K562 (cell line): ENCODE results near the gene USP49. TPM values are rescaled to one million over a fixed set of nuclear protein-coding genes. Genes with fewer than 3 reads are reported as not detected.
A peak's percentile ranks its signal among the peaks of the same experiment; 100 is the strongest.

Source experiments
- ATF1 ChIP-seq, 2 experiments: fragments of 450-650 bp in 1 of 2; IDR thresholded peaks; 2 replicates each; pipeline ENCODE4 v1.6.1; 2016; ENCODE audit warnings: missing compliant biosample characterization in 1 of 2, missing genetic modification characterization in 1 of 2
- DMBX1 ChIP-seq: fragments of 250-450 bp; sonication (Bioruptor Pico); IDR thresholded peaks from 2 replicates; pipeline ENCODE4 v1.8.0; 2022; ENCODE audit warnings: inconsistent platforms, mild to moderate bottlenecking, moderate library complexity, borderline replicate concordance
- E2F5 ChIP-seq: sonication (generic); formaldehyde crosslinking; IDR thresholded peaks from 2 replicates; pipeline ENCODE4 v1.8.0; 2022; ENCODE audit warnings: mild to moderate bottlenecking, missing genetic modification reagents
- ESRRA ChIP-seq: fragments of 450-650 bp; IDR thresholded peaks from 2 replicates; pipeline ENCODE4 v1.6.1; 2014; ENCODE audit warnings: low read depth, mild to moderate bottlenecking, moderate library complexity, borderline replicate concordance
- ETV1 ChIP-seq: fragments of 450-650 bp; conservative IDR thresholded peaks from 2 replicates; pipeline ENCODE4 v1.6.1; 2016; ENCODE audit warnings: missing genetic modification characterization, control low read depth, low read depth, missing compliant biosample characterization
- HMGXB4 ChIP-seq: sonication (generic); formaldehyde crosslinking; IDR thresholded peaks from 2 replicates; pipeline ENCODE4 v1.8.1; 2023; ENCODE audit warnings: mild to moderate bottlenecking, missing genetic modification reagents
- JUN ChIP-seq, 2 experiments: sonication (generic) in 1 of 2; formaldehyde crosslinking in 1 of 2; IDR thresholded peaks; 2 replicates each; pipeline versions ENCODE4 v1.6.1 to v1.8.0; 2012 to 2022; ENCODE audit warnings: borderline replicate concordance in 2 of 2, mild to moderate bottlenecking in 2 of 2, improper control_type of control experiment in 1 of 2, low read depth in 1 of 2, low read length in 1 of 2, missing genetic modification reagents in 1 of 2
- MTA3 ChIP-seq: fragments of 450-650 bp; formaldehyde crosslinking; IDR thresholded peaks from 2 replicates; pipeline ENCODE4 v1.6.1; 2017; ENCODE audit warnings: mild to moderate bottlenecking, borderline replicate concordance
- NBN ChIP-seq: fragments of 450-650 bp; IDR thresholded peaks from 2 replicates; pipeline ENCODE4 v1.6.1; 2016; ENCODE audit warnings: low read depth, mild to moderate bottlenecking
- NR4A1 ChIP-seq, 2 experiments: fragments of 250-450 bp in 1 of 2; fragments of 450-650 bp in 1 of 2; sonication (Bioruptor Pico) in 1 of 2; IDR thresholded peaks; 2 replicates each; pipeline versions ENCODE4 v1.4.0 to v1.6.1; 2016 to 2020; ENCODE audit warnings: mild to moderate bottlenecking in 2 of 2, missing compliant biosample characterization in 1 of 2, missing genetic modification characterization in 1 of 2, moderate library complexity in 1 of 2
- PREB ChIP-seq: sonication (generic); formaldehyde crosslinking; IDR thresholded peaks from 2 replicates; pipeline ENCODE4 v1.8.1; 2023; ENCODE audit warnings: mild to moderate bottlenecking, missing genetic modification reagents
- SMARCC2 ChIP-seq: fragments of 450-650 bp; IDR thresholded peaks from 2 replicates; pipeline ENCODE4 v1.6.1; 2017; ENCODE audit warnings: antibody characterized with exemption, moderate library complexity, mild to moderate bottlenecking, low read depth
- ZFP30 ChIP-seq: fragments of 250-450 bp; sonication (Bioruptor Pico); IDR thresholded peaks from 2 replicates; pipeline ENCODE4 v1.8.0; 2022; ENCODE audit warnings: moderate library complexity, mild to moderate bottlenecking, inconsistent platforms, borderline replicate concordance
- ZFX ChIP-seq: sonication (generic); formaldehyde crosslinking; IDR thresholded peaks from 2 replicates; pipeline ENCODE4 v1.8.0; 2022; ENCODE audit warnings: mild to moderate bottlenecking, missing genetic modification reagents, moderate library complexity
- ZNF140 ChIP-seq: fragments of 250-450 bp; sonication (Bioruptor Pico); IDR thresholded peaks from 2 replicates; pipeline ENCODE4 v1.8.0; 2021; ENCODE audit warnings: moderate library complexity, mild to moderate bottlenecking, inconsistent platforms
- ZNF224 ChIP-seq: sonication (generic); formaldehyde crosslinking; IDR thresholded peaks from 2 replicates; pipeline ENCODE4 v1.8.0; 2022; ENCODE audit warnings: mild to moderate bottlenecking, missing genetic modification reagents
- ZNF347 ChIP-seq: fragments of 450-650 bp; formaldehyde crosslinking; IDR thresholded peaks from 2 replicates; pipeline ENCODE4 v1.4.0; 2020; ENCODE audit warnings: low read depth, mild to moderate bottlenecking, moderate library complexity
- ZNF76 ChIP-seq: fragments of 250-450 bp; sonication (Bioruptor Pico); IDR thresholded peaks from 2 replicates; pipeline ENCODE4 v1.4.0; 2020; ENCODE audit warnings: mild to moderate bottlenecking, moderate library complexity, borderline replicate concordance
- polyA plus RNA-seq, 8 experiments: library from polyadenylated mRNA; depleted of rRNA in 4 of 8; stranded (reverse) in 5 of 8; unstranded in 3 of 8; fragments of >200 nt; fragmentation: Nextera tagmentation in 2 of 8; fragmentation: Illumina TruSeq in 1 of 8; extraction: Ambion mirVana in 2 of 8; extraction: Trizol in 1 of 8; gene quantifications; 2 replicates each; pipeline versions ENCODE4 v1.2.1 to v1.2.3, GENCODE V29; 2011 to 2014; ENCODE audit warnings: inconsistent platforms in 1 of 8, missing spikeins in 1 of 8
- total RNA-seq, 7 experiments: library from RNA; depleted of rRNA in 6 of 7; stranded (reverse); fragments of >200 nt in 6 of 7; fragmentation: Illumina TruSeq in 2 of 7; extraction: Trizol in 2 of 7; gene quantifications; 2 replicates each; pipeline versions ENCODE4 v1.2.1 to v1.2.3, GENCODE V29; 2011 to 2021; ENCODE audit warnings: low replicate concordance in 1 of 7
- TF ChIP-seq, protein P1 (sequence below): fragments of 250-450 bp; sonication (Bioruptor Pico); IDR thresholded peaks from 2 replicates; pipeline ENCODE4 v1.5.0; 2021
- TF ChIP-seq, protein P2 (sequence below): fragments of 250-450 bp; sonication (Bioruptor Pico); IDR thresholded peaks from 2 replicates; pipeline ENCODE4 v1.5.0; 2020; ENCODE audit warnings: mild to moderate bottlenecking

Gene USP49
- total and polyA plus RNA-seq, 9 of the 15 experiments (the other 6 are each of a cell fraction or from before 2014, with no cell fraction given) = 1.0 to 9.9 (median 6.5) TPM

DNA sequence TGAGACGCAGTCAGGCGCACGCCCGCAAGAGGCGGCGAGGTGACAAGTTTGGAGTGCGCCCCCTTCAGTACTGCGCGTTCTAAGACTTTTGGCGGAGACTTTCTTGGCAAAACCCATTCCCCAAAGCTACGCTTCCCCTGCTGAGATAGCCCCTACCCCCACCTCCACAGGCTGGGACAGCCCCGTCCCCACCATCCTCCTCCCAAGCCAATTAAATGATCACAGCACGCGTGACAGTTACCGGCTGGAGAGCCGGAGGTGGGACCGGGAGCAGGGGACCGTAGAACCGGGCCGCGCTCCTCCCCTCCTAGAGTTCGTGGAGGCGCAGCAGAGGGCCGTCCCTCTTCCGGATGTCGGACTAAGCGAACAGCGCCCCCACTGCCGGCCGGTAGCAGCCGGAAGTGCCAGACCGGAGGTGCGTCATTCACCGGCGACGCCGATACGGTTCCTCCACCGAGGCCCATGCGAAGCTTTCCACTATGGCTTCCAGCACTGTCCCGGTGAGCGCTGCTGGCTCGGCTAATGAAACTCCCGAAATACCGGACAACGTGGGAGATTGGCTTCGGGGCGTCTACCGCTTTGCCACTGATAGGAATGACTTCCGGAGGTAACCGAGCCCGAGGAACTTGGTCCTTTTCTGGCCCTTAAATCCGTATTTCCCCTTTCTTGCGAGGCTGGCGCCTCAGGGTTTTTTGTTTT, 107.8 kb downstream of the USP49 start, which contains the start of gene TOMM6 (continued):
- TF ChIP-seq DMBX1 (no peak), ZNF140 (CRISPR knock-in tag) (no peak), ATF1 (CRISPR knock-in tag; IDR thresholded peaks at IDR 0.05) (peak; percentile 95), ATF1 (tag; IDR thresholded peaks at IDR 0.05) (peak; percentile 99), SMARCC2 (peak; percentile 21; the same call in 1 of the 2 replicates), ESRRA (peak; percentile 50; the same call in 1 of the 2 replicates), ZFP30 (CRISPR knock-in tag) (no peak), E2F5 (peak; percentile 80; the same call in 1 of the 2 replicates), HMGXB4 (CRISPR knock-in tag) (peak; percentile 95), ZFX (peak; percentile 93), ZNF76 (CRISPR knock-in tag) (no peak), PREB (CRISPR knock-in tag) (no peak), ZNF347 (CRISPR knock-in tag) (no peak), ETV1 (tag) (peak; percentile 99), NR4A1 (CRISPR knock-in tag; IDR thresholded peaks at IDR 0.05) (no peak), NR4A1 (tag; IDR thresholded peaks at IDR 0.05) (no peak), ZNF224 (CRISPR knock-in tag) (no peak), MTA3 (peak; percentile 93), JUN (IDR thresholded peaks at IDR 0.05; ENCODE audit: borderline replicate concordance, low read depth, low read length) (peak; percentile 68; the same call in 1 of the 2 replicates), JUN (CRISPR knock-in tag; IDR thresholded peaks at IDR 0.05; ENCODE audit: borderline replicate concordance) (no peak; the same call in 1 of the 2 replicates), NBN (peak; percentile 96)
- TF ChIP-seq, protein P1, sequence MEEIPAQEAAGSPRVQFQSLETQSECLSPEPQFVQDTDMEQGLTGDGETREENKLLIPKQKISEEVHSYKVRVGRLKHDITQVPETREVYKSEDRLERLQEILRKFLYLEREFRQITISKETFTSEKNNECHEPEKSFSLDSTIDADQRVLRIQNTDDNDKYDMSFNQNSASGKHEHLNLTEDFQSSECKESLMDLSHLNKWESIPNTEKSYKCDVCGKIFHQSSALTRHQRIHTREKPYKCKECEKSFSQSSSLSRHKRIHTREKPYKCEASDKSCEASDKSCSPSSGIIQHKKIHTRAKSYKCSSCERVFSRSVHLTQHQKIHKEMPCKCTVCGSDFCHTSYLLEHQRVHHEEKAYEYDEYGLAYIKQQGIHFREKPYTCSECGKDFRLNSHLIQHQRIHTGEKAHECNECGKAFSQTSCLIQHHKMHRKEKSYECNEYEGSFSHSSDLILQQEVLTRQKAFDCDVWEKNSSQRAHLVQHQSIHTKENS = no peak
- TF ChIP-seq, protein P2, sequence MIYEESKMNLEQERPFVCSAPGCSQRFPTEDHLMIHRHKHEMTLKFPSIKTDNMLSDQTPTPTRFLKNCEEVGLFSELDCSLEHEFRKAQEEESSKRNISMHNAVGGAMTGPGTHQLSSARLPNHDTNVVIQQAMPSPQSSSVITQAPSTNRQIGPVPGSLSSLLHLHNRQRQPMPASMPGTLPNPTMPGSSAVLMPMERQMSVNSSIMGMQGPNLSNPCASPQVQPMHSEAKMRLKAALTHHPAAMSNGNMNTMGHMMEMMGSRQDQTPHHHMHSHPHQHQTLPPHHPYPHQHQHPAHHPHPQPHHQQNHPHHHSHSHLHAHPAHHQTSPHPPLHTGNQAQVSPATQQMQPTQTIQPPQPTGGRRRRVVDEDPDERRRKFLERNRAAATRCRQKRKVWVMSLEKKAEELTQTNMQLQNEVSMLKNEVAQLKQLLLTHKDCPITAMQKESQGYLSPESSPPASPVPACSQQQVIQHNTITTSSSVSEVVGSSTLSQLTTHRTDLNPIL (CRISPR knock-in tag) = no peak
